Heart right ventricle (tissue), 16 donors: ENCODE data around the gene CHST11. TPM values are rescaled to one million over a fixed set of nuclear protein-coding genes. Genes with fewer than 3 reads are reported as not detected.

Experiments used
- ATAC-seq, 8 donors: fragments of 200-7000 bp; cut with Tn5 transposase; one replicate each; pipeline ENCODE4 v1.9.1; 2020; ENCODE audit warnings: mild to moderate bottlenecking in 8 of 8, moderate library complexity in 8 of 8, moderate number of reproducible peaks in 1 of 8
- DNase-seq, 2 donors: peaks; one replicate each; pipeline ENCODE4 v3.0.0-alpha.2; 2020
- H3K27ac ChIP-seq, 10 donors: fragments of 200-600 bp; sonication (generic) in 2 of 10; one replicate each; pipeline versions ENCODE4 v1.5.0 to v1.8.0; 2020 to 2022; ENCODE audit warnings: mild to moderate bottlenecking in 3 of 10
- H3K27me3 ChIP-seq, 7 donors: fragments of 200-600 bp; one replicate each; pipeline ENCODE4 v1.8.0; 2021 to 2022; ENCODE audit warnings: mild to moderate bottlenecking in 2 of 7
- H3K36me3 ChIP-seq, 9 donors: fragments of 200-600 bp; sonication (generic) in 1 of 9; one replicate each; pipeline versions ENCODE4 v1.5.0 to v1.8.0; 2020 to 2022; ENCODE audit warnings: mild to moderate bottlenecking in 2 of 9
- H3K4me1 ChIP-seq, 9 donors: fragments of 200-600 bp; sonication (generic) in 1 of 9; one replicate each; pipeline versions ENCODE4 v1.5.0 to v1.8.0; 2020 to 2022; ENCODE audit warnings: mild to moderate bottlenecking in 4 of 9
- H3K4me3 ChIP-seq, 10 donors: fragments of 200-600 bp; sonication (generic) in 2 of 10; one replicate each; pipeline versions ENCODE4 v1.5.0 to v1.8.0; 2020 to 2022; ENCODE audit warnings: mild to moderate bottlenecking in 7 of 10, moderate library complexity in 2 of 10
- H3K9me3 ChIP-seq, 11 donors: fragments of 200-600 bp in 10 of 11; sonication (generic) in 2 of 11; one replicate each; pipeline versions ENCODE4 v1.5.0 to v1.8.0; 2013 to 2022; ENCODE audit warnings: mild to moderate bottlenecking in 2 of 11, control low read depth in 1 of 11, moderate library complexity in 1 of 11
- WGBS, 2 donors: extraction: QIAGEN DNeasy Blood & Tissue Kit; methylation state at CpG; one replicate each; pipeline ENCODE4 v1.1.7; 2013; ENCODE audit warnings: inconsistent platforms in 1 of 2; 5-methylcytosine and 5-hydroxymethylcytosine counted together
- intact Hi-C, 10 donors: fragments of 100-400 bp; cut with DNase I; formaldehyde crosslinking; loops; one replicate each; pipeline versions ENCODE4 v1.11.1 to v1.14.2; 2022
- polyA plus RNA-seq, 2 donors: library from polyadenylated mRNA; stranded (reverse); fragments of 200-250 nt; gene quantifications; one replicate each; pipeline ENCODE4 v1.2.3, GENCODE V29; 2013
- total RNA-seq, 10 donors: library from RNA; stranded (reverse); fragmentation: NEBNext Ultra II Directional in 3 of 10; extraction: Animal tissue kit (Norgen Biotek cat#: 25700) in 3 of 10; gene quantifications; one replicate each; pipeline versions ENCODE4 v1.2.1 to v1.2.4, GENCODE V29; 2021 to 2023
- TF ChIP-seq, protein P1 (sequence below), 9 donors: fragments of 200-600 bp; sonication (generic) in 2 of 9; IDR thresholded peaks; one replicate each; pipeline versions ENCODE4 v1.5.0 to v1.8.0; 2021 to 2022; ENCODE audit warnings: antibody characterized with exemption in 9 of 9, mild to moderate bottlenecking in 5 of 9, moderate library complexity in 1 of 9
- donor health status: Arrhythmogenic right ventricular cardiomyopathy.
- donor health status: ischemic (EF 13 %, LVEDD 7.1; RV severe dilation, severe dysfunction).
- donor health status: healthy with polysubstance abuse.
- donor health status: DM: no; HTN: yes; CAD: no.
- donor health status: DM: no; HTN: no; CAD: no.
- donor health status: ischemic (EF 25% LVEDD 6.9; RV normal size, moderate dysfunction).
- donor health status: ischemic (EF 25% LVEDD 5.7; RV mildly dilated, moderate dysfunction).
- donor health status: healthy.
- donor health status: DM: yes; HTN: yes; CAD: no.
- donor health status: Ischemic cardiomyopathy.
- donor health status: ischemic (EF 35%, LVEDD 5.7; RV mildly dilated, moderate dysfunction).
- donor health status: nonischemic (EF 11% LVEDD 7.7; RV severe dilation, severe dysfunction).
- donor health status: DM: yes; HTN: yes; CAD: no.
- donor health status: PGD.
- donor health status: ischemic (EF 29% LVEDD 5.4; RV normal size, mild dysfunction).
- donor health status: nonischemic (EF 23%, LVEDD 6.1; RV moderate dilation, normal function).

The CHST11 gene
- total and polyA plus RNA-seq, 12 donors, result 1.1 to 12.7 (median 4.3) TPM

DNA sequence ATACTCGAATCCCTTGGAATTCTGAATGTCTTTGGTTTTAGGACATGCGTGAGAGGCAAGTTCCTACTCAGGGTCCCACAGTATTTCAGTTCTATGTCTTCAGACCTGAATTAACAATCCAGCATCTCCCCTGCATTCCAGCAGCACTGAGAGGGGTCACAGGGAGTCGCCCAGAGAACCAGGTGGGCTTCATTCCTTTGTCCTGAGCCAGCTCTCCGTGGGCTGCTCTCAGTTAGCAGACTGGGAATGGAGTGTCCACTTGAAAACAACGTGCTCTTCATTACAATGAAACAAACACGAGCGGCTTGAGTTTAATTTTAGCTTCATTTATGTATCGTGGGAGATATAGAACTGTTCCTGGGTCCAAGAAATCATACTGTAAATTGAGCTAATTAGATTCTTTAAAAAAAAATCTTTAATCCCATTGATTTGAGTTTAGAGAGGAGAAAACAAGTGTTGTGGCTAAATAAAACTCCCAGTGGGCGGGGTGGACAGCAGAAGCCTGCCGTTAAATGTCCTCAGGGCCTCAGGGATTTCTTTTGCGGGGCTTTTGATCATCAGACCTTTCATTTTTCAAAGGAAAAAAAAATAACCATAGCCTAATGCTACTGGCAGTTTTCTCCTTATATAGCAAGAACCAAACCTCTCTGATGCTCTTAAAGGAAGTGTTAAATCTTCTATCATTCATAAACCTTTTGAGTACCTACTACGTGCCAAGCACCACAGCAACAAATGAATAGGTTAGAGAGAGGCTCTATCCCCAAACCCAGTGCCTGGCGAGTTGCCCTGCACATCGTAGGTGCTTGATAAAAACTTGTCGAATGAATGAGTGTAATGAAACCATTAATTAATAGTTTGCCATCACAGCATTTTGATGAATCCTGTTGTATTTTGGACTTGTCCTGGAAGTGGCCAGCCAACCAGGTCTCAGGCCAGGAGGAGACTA is 140.4 kb downstream of the CHST11 start:
- no peak for DNase-seq
- Histone ChIP-seq H3K36me3 (no peaks in the 10 kb centered on the region), H3K4me3 (no peak overlapping the region), H3K27ac (peak overlapping the region in 1 of 10 donors; percentile 43), H3K9me3 (no peaks in the 10 kb centered on the region), H3K27me3 (no peaks in the 10 kb centered on the region), H3K4me1 (peaks cover 0 to 63% (median 14%) of the 10 kb centered on the region in 9 donors)
- intact Hi-C loops, result no loop called here
- TF ChIP-seq, protein P1, sequence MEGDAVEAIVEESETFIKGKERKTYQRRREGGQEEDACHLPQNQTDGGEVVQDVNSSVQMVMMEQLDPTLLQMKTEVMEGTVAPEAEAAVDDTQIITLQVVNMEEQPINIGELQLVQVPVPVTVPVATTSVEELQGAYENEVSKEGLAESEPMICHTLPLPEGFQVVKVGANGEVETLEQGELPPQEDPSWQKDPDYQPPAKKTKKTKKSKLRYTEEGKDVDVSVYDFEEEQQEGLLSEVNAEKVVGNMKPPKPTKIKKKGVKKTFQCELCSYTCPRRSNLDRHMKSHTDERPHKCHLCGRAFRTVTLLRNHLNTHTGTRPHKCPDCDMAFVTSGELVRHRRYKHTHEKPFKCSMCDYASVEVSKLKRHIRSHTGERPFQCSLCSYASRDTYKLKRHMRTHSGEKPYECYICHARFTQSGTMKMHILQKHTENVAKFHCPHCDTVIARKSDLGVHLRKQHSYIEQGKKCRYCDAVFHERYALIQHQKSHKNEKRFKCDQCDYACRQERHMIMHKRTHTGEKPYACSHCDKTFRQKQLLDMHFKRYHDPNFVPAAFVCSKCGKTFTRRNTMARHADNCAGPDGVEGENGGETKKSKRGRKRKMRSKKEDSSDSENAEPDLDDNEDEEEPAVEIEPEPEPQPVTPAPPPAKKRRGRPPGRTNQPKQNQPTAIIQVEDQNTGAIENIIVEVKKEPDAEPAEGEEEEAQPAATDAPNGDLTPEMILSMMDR (IDR thresholded peaks at IDR 0.05), result no peak
- no peak for ATAC-seq
- 62 to 69% methylated on average over 15 of the region's 15 CpGs for WGBS, 2 donors

DNA sequence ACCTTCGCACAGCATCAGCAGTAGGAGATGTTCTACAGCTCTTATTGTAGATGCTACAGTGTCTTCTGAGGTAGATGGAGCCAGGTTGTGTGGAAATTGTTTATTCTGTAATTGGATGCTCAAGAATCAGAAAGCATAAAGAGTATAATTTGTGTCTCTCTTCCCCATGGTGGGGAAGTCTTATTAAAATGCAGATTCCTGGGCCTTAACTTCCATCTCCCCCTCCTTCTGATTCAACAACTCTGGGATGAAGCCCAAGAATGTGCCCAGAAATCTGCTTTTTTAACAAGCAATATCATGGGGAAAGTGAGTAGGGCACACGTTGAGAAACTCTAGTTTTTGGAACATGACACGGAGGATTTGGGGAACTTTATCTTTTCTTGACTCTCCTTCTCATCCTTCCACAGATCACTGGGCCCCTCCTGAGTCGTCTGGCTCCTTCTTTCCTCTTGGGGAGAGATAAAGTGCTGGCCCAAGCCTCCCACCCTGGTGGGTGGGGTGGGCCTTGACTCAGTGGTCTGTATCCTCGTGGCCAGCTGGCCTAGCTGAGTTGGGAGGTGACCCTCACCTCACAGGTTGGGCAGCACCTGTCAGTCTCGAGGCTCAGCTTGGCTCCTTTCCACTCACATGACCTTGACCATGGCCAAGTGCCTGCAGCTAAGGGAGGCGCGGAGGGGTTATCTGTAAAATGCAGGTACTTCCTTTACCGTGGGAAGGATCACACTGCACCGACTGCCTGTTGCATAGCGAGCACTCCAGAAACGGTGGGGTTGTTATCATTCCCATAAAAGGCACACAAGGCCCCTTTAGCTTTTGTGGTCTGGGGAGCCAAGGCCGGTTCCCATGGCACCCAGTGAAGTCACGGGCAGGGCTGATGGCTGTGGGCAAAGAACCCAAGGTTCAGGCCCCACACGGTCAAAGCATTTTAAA is 141.9 kb downstream of the CHST11 start:
- Histone ChIP-seq H3K4me1 (peaks cover 3 to 76% (median 16%) of the 10 kb centered on the region in 9 donors), H3K4me3 (no peak overlapping the region), H3K9me3 (no peaks in the 10 kb centered on the region), H3K27ac (no peak overlapping the region), H3K36me3 (no peaks in the 10 kb centered on the region), H3K27me3 (no peaks in the 10 kb centered on the region)
- ATAC-seq (no peak), DNase-seq (no peak)
- TF ChIP-seq, protein P1 (IDR thresholded peaks at IDR 0.05), result no peak
- 68 to 85% methylated on average over 15 of the region's 15 CpGs for WGBS, 2 donors
- intact Hi-C loops, result no loop called here

DNA sequence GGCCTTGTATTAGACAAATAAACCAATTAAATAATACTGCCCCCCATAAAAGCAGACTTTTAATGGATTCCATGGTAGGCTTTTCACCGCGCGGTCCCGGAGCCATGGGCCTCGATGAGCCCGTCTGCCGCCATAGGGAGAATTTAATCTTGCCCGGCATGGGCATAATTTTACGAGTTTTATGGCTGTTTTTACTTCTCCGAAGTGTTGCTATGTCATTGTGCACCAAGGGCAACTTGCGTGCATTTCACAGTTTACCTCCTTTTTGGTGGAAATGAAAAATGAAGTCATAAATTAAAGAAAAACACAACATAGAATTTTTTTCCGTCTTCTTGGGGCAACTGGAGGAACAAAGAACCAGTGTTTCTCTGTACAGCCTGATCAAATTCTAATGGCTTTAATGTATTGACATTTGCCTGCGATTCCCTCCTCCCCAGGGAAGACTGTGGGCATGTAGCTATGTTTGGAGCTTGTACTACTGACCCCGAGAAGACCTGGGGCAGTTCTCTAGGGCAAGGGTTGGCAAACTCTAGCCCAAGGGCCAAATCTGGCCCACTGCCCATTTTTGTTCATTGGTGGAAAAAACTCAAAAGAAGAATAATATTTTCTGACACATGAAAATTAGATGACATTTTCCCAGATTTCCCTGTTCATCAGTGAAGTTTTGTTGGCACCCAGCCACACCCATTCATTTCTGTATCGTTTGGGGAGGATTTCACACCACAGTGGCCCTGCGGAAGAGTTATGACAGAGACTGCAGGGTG is 142.7 kb downstream of the CHST11 start:
- Histone ChIP-seq H3K9me3 (no peaks in the 10 kb centered on the region), H3K4me3 (no peak overlapping the region), H3K4me1 (peaks cover 5 to 85% (median 24%) of the 10 kb centered on the region in 9 donors), H3K36me3 (no peaks in the 10 kb centered on the region), H3K27ac (no peak overlapping the region), H3K27me3 (no peaks in the 10 kb centered on the region)
- TF ChIP-seq, protein P1 (IDR thresholded peaks at IDR 0.05), result no peak
- no peak for DNase-seq
- no peak for ATAC-seq
- intact Hi-C loops, result loop anchor here in 1 of 10 donors (5.0 kb wide), 1 partner anchor 142 kb away; the partner anchor contains the start of gene CHST11
- 88 to 89% methylated on average over 16 of the region's 16 CpGs for WGBS, 2 donors
